Activated naive CD8-positive, alpha-beta T cell treated with anti-CD3 and anti-CD28 coated beads for 36 hours (primary cell): ENCODE data around the gene MARCHF2. TPM values are rescaled to one million over a fixed set of nuclear protein-coding genes. Genes with fewer than 3 reads are reported as not detected.
"Not testable (repeated sequence)": the region's sequence is repeated elsewhere in the genome, so short reads cannot be mapped to it uniquely, and the experiment has no call there.

ENCODE experiments used
- DNase-seq: peaks from one replicate; pipeline ENCODE4 v3.0.0; 2021
- H3K27ac Mint-ChIP-seq: one replicate; pipeline ENCODE4 v1.8.0; 2022; ENCODE audit warnings: mild to moderate bottlenecking, moderate library complexity, mixed read lengths
- H3K27me3 Mint-ChIP-seq: one replicate; pipeline ENCODE4 v1.8.0; 2022; ENCODE audit warnings: mild to moderate bottlenecking, mixed read lengths
- H3K36me3 Mint-ChIP-seq: one replicate; pipeline ENCODE4 v1.8.0; 2021; ENCODE audit warnings: mild to moderate bottlenecking, mixed read lengths
- H3K4me1 Mint-ChIP-seq: one replicate; pipeline ENCODE4 v1.8.0; 2021; ENCODE audit warnings: mixed read lengths
- H3K4me3 Mint-ChIP-seq: one replicate; pipeline ENCODE4 v1.8.0; 2022; ENCODE audit warnings: mild to moderate bottlenecking, moderate library complexity, mixed read lengths
- H3K9me3 Mint-ChIP-seq: one replicate; pipeline ENCODE4 v1.8.0; 2022; ENCODE audit warnings: mixed read lengths
- total RNA-seq, 2 experiments: library from RNA; stranded (reverse); gene quantifications; one replicate each; pipeline ENCODE4 v1.2.3, GENCODE V29; 2021

The MARCHF2 gene
- total RNA-seq, 2 experiments from 2014 or later = 6.1 to 6.6 TPM

DNA sequence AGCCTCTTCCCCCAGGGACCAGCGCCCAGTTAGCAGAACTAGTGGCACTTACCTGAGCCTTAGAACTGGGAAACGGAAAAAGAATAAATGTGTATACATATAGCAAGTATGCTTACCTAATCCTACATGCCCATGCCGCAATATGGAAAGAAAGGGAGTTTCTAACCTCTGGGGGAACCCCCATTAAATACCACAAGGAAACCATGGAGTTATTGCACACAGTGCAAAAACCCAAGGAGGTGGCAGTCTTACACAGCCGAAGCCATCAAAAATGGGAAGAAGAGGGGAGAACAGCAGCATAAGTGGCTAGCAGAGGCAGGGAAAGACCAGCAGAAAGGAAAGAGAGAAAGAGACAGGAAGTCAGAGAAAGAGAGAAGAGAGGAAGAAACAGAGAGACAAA, 28.5 kb upstream of the MARCHF2 start:
- not testable (repeated sequence) for DNase-seq, H3K27me3 Mint-ChIP-seq, H3K4me3 Mint-ChIP-seq, H3K27ac Mint-ChIP-seq, H3K9me3 Mint-ChIP-seq, H3K36me3 Mint-ChIP-seq
- peaks cover 11% of the 10 kb centered on the region for H3K4me1 Mint-ChIP-seq

DNA sequence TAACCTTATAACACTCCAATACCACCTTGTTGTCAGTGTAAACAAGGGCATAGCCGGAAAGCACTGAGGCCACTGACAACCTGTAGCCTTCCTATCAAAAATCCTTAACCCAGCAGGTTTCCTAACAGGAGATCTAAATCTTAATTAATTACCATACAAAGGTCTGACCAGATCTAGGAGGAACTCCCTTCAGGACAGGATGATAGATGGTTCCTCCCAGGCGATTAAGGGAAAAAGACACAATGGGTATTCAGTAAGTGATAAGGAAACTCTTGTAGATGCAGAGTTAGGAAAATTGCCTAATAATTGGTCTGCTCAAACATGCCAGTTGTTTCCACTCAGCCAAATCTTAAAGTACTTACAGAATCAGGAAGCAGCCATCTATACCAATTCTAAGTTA, 28.0 kb upstream of the MARCHF2 start:
- not testable (repeated sequence) for H3K27ac Mint-ChIP-seq, H3K4me3 Mint-ChIP-seq, H3K9me3 Mint-ChIP-seq, H3K27me3 Mint-ChIP-seq, H3K36me3 Mint-ChIP-seq, DNase-seq
- peaks cover 11% of the 10 kb centered on the region for H3K4me1 Mint-ChIP-seq

DNA sequence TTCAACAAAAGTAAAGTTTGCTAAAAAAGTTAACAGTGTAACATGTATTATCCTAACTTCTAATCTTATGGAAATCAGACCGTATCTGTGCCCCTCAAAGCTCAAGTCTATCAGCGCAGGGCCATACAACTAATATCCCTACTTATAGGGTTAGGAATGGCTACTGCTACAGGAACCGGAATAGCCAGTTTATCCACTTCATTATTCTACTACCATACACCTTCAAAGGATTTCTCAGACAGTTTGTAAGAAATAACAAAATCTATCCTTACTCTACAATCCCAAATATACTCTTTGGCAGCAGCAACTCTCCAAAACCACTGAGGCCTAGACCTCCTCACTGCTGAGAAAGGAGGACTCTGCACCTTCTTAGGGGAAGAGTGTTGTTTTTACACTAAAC, 27.5 kb upstream of the MARCHF2 start:
- H3K9me3 Mint-ChIP-seq, DNase-seq, H3K36me3 Mint-ChIP-seq, H3K27ac Mint-ChIP-seq, H3K27me3 Mint-ChIP-seq, H3K4me3 Mint-ChIP-seq: not testable (repeated sequence)
- H3K4me1 Mint-ChIP-seq = peaks cover 11% of the 10 kb centered on the region

DNA sequence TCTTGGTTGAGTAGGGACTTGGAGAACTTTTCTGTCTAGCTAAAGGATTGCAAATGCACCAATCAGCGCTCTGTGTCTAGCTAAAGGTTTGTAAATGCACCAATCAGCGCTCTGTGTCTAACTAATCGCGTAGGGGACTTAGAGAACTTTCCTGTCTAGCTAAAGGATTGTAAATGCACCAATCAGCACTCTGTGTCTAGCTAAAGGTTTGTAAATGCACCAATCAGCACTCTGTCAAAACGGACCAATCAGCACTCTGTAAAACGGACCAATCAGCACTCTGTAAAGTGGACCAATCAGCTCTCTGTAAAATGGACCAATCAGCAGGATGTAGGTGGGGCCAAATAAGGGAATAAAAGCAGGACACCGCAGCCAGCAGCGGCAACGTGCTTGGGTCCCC, 26.7 kb upstream of the MARCHF2 start:
- not testable (repeated sequence) for H3K4me3 Mint-ChIP-seq

DNA sequence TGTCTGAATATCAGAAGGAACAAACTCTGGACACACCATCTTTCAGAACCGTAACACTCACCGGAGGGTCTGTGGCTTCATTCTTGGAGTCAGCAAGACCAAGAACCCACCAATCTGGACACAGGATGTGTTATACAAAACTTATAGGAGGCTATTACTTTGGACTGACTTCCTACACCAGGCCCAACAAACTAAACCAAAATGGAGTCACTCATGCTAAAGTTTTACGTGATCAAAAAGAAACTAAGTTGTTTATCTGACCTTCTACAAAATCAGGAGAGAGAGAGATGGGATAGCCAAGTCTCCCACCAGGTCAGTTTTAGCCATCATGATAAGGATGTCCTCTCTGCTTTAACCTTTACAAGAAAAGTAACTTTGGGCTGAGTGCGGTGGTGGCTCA, 26.1 kb upstream of the MARCHF2 start:
- no peak overlapping the region for H3K27ac Mint-ChIP-seq
- no peaks in the 10 kb centered on the region for H3K9me3 Mint-ChIP-seq
- no peak overlapping the region for H3K4me3 Mint-ChIP-seq
- peaks cover 22% of the 10 kb centered on the region for H3K4me1 Mint-ChIP-seq
- H3K36me3 Mint-ChIP-seq = peaks cover 9% of the 10 kb centered on the region
- no peak for DNase-seq
- H3K27me3 Mint-ChIP-seq = no peaks in the 10 kb centered on the region

More for the DNA sequence above, 26.7 kb upstream of the MARCHF2 start:
- H3K36me3 Mint-ChIP-seq, H3K9me3 Mint-ChIP-seq, H3K27ac Mint-ChIP-seq, DNase-seq, H3K27me3 Mint-ChIP-seq: not testable (repeated sequence)
- H3K4me1 Mint-ChIP-seq = peaks cover 17% of the 10 kb centered on the region

DNA sequence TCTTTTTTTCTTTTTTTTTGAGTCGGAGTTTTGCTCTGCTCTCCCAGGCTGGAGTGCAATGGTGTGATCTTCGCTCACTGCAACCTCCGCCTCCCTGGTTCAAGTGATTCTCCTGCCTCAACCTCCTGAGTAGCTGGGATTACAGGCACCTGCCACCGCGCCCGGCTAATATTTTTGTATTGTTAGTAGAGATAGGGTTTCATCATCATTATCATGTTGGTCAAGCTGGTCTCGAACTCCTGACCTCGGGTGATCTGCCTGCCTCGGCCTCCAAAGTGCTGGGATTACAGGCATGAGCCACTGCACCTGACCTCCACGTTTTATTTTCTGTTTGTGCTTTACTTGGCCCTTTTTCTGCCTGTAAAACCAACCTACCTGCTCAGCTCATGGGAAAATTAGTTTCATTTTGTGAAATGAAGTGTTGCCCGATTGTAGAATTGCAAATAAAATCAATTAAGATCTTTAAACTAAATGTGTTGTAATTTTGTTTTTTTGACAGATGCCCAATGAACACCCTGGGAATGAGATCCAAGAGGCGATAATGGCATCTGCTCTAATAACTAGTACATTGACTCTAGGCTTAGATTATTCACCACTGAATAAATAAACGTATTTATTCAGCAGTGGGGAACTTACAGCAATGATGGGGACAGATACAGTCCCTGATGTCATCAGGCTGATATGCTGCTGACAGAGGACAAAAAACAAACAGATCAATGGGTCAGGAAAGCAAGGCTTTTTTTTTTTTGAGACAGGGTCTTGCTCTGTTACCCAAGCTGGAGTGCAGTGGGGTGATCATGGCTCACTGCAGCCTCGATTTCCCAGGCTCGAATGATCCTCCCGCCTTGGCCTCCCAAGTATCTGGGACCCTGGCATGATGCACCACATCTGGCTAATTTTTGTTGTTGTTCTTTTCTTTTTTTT, 25.2 kb upstream of the MARCHF2 start:
- Mint-ChIP-seq H3K27ac (no peak overlapping the region), H3K4me3 (peak overlapping the region; percentile 18), H3K36me3 (peaks cover 9% of the 10 kb centered on the region), H3K27me3 (no peaks in the 10 kb centered on the region), H3K4me1 (peaks cover 28% of the 10 kb centered on the region), H3K9me3 (no peaks in the 10 kb centered on the region)
- no peak for DNase-seq

DNA sequence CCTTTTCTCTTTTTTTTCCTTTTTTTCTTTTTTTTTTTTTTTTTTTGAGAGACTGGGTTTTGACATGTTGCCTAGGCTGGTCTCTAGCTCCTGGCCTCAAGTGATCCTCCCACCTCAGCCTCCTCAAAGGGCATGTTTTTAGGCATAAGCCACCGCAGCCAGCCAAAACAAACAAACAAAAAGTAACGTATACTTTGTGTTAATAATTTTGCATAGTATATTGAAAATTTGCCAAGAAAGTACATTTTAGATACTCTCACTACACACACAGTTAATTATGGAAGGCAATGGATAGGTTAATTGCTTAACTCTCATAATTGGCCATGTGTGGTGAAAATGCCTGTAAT, 24.5 kb upstream of the MARCHF2 start:
- peaks cover 30% of the 10 kb centered on the region for H3K4me1 Mint-ChIP-seq
- peak overlapping the region; percentile 14 for H3K4me3 Mint-ChIP-seq
- no peaks in the 10 kb centered on the region for H3K9me3 Mint-ChIP-seq
- no peak for DNase-seq
- peaks cover 9% of the 10 kb centered on the region for H3K36me3 Mint-ChIP-seq
- no peaks in the 10 kb centered on the region for H3K27me3 Mint-ChIP-seq
- no peak overlapping the region for H3K27ac Mint-ChIP-seq

DNA sequence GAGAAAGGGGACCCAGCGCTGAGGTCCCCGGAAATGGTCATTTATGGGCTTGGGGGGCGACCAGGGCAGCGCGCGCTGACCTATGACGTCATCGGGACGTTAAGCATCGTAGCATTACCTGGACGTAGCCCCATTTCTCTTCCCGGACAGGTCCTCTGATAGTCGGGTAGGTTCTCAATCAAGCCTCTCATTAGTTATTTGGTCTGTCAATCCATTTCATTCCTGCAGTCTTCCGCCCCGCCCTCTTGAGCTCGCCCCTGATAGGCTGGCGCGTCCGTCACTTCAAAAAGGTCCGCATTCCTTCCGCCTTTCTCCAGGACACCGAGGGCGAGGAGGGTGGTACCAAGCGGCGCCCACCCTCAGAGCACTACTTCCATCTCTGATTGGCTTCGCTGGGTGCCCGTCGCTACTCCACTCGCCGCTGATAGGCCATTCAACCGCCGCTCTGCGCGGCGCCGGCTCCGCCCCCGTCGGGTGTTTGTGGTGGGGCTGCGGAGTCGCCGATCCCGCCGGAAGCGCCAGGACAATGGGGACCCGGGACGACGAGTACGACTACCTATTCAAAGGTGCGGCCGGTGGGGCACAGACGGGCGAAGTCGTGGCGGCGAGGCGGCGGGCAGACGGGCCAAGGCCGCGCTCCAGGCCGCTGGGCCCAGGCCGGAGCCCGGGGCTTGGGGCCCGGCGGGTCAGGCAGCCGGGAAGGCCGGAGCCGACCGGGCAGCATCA, 23.1 kb upstream of the MARCHF2 start, which contains the start of gene RAB11B:
TSS of gene RAB11B (plus strand) at position 470 of the 726 bp plus-strand sequence. CDS start at position 527, 57 bp downstream.
- peaks cover 9% of the 10 kb centered on the region for H3K36me3 Mint-ChIP-seq
- H3K4me1 Mint-ChIP-seq = peaks cover 26% of the 10 kb centered on the region
- H3K27me3 Mint-ChIP-seq = no peaks in the 10 kb centered on the region
- DNase-seq = peak; percentile 98
- no peaks in the 10 kb centered on the region for H3K9me3 Mint-ChIP-seq
- peak within 1 kb of the TSS; percentile 91 for H3K4me3 Mint-ChIP-seq
- peak within 1 kb of the TSS; percentile 95 for H3K27ac Mint-ChIP-seq

DNA sequence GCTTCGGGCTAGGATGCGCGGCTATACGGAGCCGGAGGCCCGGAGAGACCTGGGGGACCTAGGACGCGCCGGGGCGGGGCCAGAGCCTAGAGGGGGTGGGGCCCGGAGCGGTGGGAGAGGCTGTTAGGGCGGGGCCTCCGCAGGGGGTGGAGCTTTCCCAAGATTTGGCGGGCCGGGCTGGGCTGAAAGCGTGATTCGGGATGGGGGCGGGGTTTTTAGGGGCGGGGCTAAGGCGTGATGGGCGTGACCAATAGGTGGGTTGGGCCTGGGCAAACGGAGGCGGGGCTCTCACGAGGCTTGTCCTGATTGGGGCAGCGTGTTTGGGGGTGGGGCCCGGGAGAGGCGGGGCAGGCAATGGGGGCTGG, 22.5 kb upstream of the MARCHF2 start:
- Mint-ChIP-seq H3K27ac (peak overlapping the region; percentile 75), H3K9me3 (no peaks in the 10 kb centered on the region), H3K4me3 (peak overlapping the region; percentile 73), H3K36me3 (peaks cover 9% of the 10 kb centered on the region), H3K4me1 (peaks cover 26% of the 10 kb centered on the region), H3K27me3 (no peaks in the 10 kb centered on the region)
- DNase-seq = peak; percentile 91

DNA sequence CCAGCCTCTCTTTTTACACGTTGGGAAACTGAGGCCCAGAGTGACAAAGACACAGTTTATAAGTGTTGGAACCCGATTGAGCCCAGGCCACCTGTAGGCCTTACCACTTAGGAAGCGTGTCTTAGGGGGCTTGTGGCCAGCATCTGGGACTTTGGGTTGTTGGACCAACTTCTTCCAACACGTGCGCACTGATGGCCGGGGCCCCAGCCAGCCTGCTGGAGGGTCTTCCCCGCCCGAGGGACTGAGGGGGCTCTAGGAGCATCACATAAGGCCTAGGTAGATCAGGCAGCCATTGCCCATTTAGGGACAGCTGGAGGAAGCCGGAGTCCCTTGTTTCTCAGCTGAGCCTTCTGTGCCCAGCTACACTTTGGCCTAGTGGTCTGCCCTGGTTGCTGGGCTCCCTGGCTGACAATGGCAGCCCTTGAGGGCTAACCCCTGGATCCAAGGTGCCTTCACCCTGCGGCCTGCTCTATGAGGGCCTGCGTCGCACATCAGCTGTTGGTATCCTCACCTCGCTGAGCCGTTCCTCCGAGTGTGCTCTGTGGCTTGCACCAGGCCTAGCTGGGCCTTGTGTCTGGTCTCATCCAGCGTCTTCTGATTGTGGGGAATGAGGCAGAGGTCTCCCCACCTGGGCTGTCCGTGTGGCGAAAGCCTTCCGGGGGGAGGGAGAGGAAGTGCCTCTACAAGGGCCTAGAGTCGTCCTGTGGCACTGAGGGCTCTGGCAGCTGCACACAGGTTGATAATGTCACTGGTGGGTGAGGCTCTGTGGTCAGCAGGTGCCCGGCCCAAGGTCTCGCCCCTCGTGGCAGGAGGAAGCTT, 21.7 kb upstream of the MARCHF2 start:
- Mint-ChIP-seq H3K9me3 (no peaks in the 10 kb centered on the region), H3K27ac (peak overlapping the region; percentile 82), H3K27me3 (no peaks in the 10 kb centered on the region), H3K4me3 (peak overlapping the region; percentile 73), H3K36me3 (peaks cover 10% of the 10 kb centered on the region), H3K4me1 (peaks cover 29% of the 10 kb centered on the region)
- no peak for DNase-seq

DNA sequence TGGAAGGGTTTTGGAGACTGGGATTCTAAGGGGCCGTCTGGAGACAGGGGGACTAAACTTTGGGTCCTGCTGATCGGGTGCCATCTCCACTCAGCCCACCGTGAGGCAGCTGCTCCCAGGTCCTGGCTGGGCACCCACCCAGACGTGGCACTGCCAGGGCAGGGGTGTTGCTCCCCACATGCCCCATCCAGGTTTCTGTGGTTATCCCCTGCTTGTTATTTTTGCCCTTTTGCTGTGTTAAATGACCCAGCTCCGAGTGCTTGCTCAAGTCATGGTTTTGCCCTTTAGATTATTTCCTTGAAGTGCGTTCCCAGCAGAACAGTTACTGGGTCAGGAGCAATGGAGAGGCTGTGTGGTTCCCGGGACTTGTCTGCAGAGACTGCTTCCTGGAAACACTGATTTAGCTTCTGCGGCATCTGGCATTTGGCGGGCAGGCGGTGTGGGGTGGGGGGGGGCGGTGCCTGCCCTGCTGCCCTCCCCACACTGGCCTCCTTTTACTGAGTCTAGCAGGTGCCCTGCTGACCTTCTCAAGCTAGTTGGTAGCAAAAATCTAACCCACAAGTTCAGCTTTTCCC, 21.0 kb upstream of the MARCHF2 start:
- Mint-ChIP-seq H3K27me3 (no peaks in the 10 kb centered on the region), H3K9me3 (no peaks in the 10 kb centered on the region), H3K4me1 (peaks cover 30% of the 10 kb centered on the region), H3K27ac (peak overlapping the region; percentile 82), H3K4me3 (peak overlapping the region; percentile 68), H3K36me3 (peaks cover 4% of the 10 kb centered on the region)
- no peak for DNase-seq

DNA sequence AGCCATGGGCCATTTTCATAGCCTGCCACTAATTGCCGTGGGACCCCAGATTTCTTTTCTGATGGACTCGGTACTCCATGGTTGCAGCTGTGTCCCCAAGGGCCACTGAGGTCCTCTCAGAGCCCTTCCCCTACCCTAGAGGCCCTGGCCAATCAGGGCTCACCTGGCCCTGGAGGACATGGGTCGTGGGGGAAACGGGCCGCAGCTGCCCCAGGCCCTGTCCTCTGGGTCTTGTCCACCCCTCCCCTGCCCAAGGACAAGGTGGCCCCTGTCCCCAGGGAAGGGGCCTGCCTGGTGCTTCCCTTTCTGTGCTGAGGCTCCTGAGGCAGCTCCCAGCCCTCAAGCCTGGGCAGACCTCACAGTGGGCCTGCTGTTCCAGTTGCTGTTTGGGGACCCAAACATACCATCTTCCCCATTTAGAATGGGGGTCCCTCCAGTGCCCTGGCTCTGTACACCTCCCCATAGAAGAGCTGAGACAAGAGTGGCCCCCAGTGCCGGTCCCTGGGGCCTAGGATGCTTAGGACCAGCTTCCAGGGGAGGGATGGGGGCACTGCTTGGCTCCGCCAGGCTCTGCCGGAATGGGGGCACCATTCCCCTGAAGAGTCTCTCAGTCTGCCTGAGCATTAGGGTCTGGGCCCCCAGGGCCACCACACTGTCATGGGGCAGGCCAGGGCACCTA, 19.8 kb upstream of the MARCHF2 start:
- no peak overlapping the region for H3K4me3 Mint-ChIP-seq
- DNase-seq = no peak
- H3K27ac Mint-ChIP-seq = no peak overlapping the region
- peaks cover 4% of the 10 kb centered on the region for H3K36me3 Mint-ChIP-seq
- H3K9me3 Mint-ChIP-seq = no peaks in the 10 kb centered on the region
- no peaks in the 10 kb centered on the region for H3K27me3 Mint-ChIP-seq
- H3K4me1 Mint-ChIP-seq = peaks cover 34% of the 10 kb centered on the region

DNA sequence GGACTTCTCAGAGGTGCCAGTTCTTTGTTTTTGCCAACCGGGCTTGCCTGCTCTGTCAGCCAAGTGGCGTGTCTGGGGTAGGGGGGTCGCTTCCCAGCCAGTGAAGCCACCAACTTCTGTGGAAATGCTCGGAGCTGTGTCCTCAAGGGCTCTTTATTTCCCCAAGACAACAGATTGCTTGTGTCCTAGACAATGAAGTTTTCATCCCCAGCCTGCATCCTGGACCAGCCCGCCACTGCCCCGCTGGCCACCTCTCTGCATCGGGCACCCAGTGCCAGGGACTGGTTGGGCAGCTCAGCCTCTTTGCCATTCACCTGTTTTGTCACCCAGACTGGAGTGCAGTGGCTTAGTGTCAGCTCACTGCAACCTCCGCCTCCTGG, 19.2 kb upstream of the MARCHF2 start:
- H3K9me3 Mint-ChIP-seq = no peaks in the 10 kb centered on the region
- peaks cover 34% of the 10 kb centered on the region for H3K4me1 Mint-ChIP-seq
- peaks cover 4% of the 10 kb centered on the region for H3K36me3 Mint-ChIP-seq
- no peak overlapping the region for H3K27ac Mint-ChIP-seq
- no peak overlapping the region for H3K4me3 Mint-ChIP-seq
- H3K27me3 Mint-ChIP-seq = no peaks in the 10 kb centered on the region
- DNase-seq = no peak

DNA sequence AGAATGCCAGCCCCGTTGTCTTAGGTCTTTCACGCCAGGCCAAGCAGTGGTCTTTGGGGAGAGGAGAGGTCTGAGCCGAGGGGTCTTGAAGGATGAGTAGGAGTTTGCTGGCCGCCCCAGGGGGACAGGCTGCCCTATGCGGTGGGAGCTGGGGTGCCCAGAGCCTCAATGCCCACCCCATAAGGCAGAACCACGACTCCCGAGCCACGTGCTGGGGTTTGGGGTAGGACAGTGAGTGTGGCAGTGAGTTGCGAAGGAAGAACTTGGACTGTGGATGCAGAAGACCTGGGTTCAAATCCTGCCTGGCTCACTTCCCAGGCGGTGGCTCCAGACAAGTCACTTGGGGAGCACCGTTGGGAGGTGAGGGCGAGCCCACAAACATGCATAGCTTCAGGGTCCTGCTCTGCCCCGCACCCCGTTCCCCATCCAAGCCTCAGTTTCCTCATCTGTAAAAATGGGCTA, 17.5 kb upstream of the MARCHF2 start:
- H3K36me3 Mint-ChIP-seq = peaks cover 7% of the 10 kb centered on the region
- H3K27me3 Mint-ChIP-seq = no peaks in the 10 kb centered on the region
- peaks cover 34% of the 10 kb centered on the region for H3K4me1 Mint-ChIP-seq
- H3K27ac Mint-ChIP-seq = no peak overlapping the region
- no peaks in the 10 kb centered on the region for H3K9me3 Mint-ChIP-seq
- H3K4me3 Mint-ChIP-seq = no peak overlapping the region
- DNase-seq = no peak
